GM19328 (cell line): Measurements from ENCODE around the gene KRTAP5-1.
"Not testable (repeated sequence)": the region's sequence is repeated elsewhere in the genome, so short reads cannot be mapped to it uniquely, and the experiment has no call there.

Experiments
- ATAC-seq: cut with Tn5 transposase; IDR thresholded peaks from one replicate; pipeline ENCODE4 v1.9.1; 2021; ENCODE audit warnings: mild to moderate bottlenecking, moderate library complexity; ENCODE audit not compliant: unreplicated experiment

Gene KRTAP5-1

GRCh38 chr11:1584661-1585370, at the start of gene KRTAP5-1:
Gene KRTAP5-1 (minus strand): TSS chr11:1585283. CDS start chr11:1585249, 34 bp downstream.
- not testable (repeated sequence) for ATAC-seq

- no peak for ATAC-seq
Measured at GRCh38 chr11:1633864-1634263, 48.8 kb upstream of the KRTAP5-1 start.

- no peak for ATAC-seq
Measured at GRCh38 chr11:1632053-1632714, 47.1 kb upstream of the KRTAP5-1 start.

- no peak for ATAC-seq
Measured at GRCh38 chr11:1631066-1631568, 46.0 kb upstream of the KRTAP5-1 start.

GRCh38 chr11:1630271-1630670, 45.2 kb upstream of the KRTAP5-1 start:
- ATAC-seq = no peak

GRCh38 chr11:1629326-1630185, 44.5 kb upstream of the KRTAP5-1 start, which contains the start of gene KRTAP5-5:
Gene KRTAP5-5 (plus strand): TSS chr11:1629775. CDS start chr11:1629841, 66 bp downstream.
- ATAC-seq = no peak

- ATAC-seq = no peak
Measured at GRCh38 chr11:1628506-1629325, 43.6 kb upstream of the KRTAP5-1 start.

- no peak for ATAC-seq
Measured at GRCh38 chr11:1625541-1625940, 40.5 kb upstream of the KRTAP5-1 start.

- ATAC-seq = no peak
Measured at GRCh38 chr11:1624621-1625020, 39.5 kb upstream of the KRTAP5-1 start.

- ATAC-seq = no peak
Measured at GRCh38 chr11:1623716-1624115, 38.6 kb upstream of the KRTAP5-1 start.

GRCh38 chr11:1622086-1622485, 37.0 kb upstream of the KRTAP5-1 start, which contains the start of gene KRTAP5-4:
Gene KRTAP5-4 (minus strand): TSS chr11:1622138. CDS start chr11:1622093, 45 bp downstream.
- no peak for ATAC-seq

- ATAC-seq = no peak
Measured at GRCh38 chr11:1619449-1619848, 34.4 kb upstream of the KRTAP5-1 start.

- ATAC-seq = no peak
Measured at GRCh38 chr11:1618231-1618630, 33.1 kb upstream of the KRTAP5-1 start.

GRCh38 chr11:1608363-1608762, 23.3 kb upstream of the KRTAP5-1 start, which contains the start of gene KRTAP5-3:
Gene KRTAP5-3 (minus strand): TSS chr11:1608463. CDS start chr11:1608385, 78 bp downstream.
- no peak for ATAC-seq

GRCh38 chr11:1607901-1608300, 22.8 kb upstream of the KRTAP5-1 start:
- ATAC-seq = not testable (repeated sequence)

GRCh38 chr11:1607156-1607845, 22.2 kb upstream of the KRTAP5-1 start:
- not testable (repeated sequence) for ATAC-seq

- ATAC-seq = not testable (repeated sequence)
Measured at GRCh38 chr11:1605923-1606322, 20.8 kb upstream of the KRTAP5-1 start.

GRCh38 chr11:1604711-1605110, 19.6 kb upstream of the KRTAP5-1 start:
- ATAC-seq = no peak

GRCh38 chr11:1604181-1604580, 19.1 kb upstream of the KRTAP5-1 start:
- no peak for ATAC-seq
